CD4-positive, alpha-beta T cell treated with Interferon gamma for 1 hour (primary cell): ENCODE results near the gene ZXDC.

Experiments
- DNase-seq: peaks from one replicate; pipeline ENCODE4 v3.0.0-alpha.2; 2020

ZXDC gene

GRCh38 chr3:126413693-126414080, 62.0 kb downstream of the ZXDC start:
- DNase-seq = no peak

DNA sequence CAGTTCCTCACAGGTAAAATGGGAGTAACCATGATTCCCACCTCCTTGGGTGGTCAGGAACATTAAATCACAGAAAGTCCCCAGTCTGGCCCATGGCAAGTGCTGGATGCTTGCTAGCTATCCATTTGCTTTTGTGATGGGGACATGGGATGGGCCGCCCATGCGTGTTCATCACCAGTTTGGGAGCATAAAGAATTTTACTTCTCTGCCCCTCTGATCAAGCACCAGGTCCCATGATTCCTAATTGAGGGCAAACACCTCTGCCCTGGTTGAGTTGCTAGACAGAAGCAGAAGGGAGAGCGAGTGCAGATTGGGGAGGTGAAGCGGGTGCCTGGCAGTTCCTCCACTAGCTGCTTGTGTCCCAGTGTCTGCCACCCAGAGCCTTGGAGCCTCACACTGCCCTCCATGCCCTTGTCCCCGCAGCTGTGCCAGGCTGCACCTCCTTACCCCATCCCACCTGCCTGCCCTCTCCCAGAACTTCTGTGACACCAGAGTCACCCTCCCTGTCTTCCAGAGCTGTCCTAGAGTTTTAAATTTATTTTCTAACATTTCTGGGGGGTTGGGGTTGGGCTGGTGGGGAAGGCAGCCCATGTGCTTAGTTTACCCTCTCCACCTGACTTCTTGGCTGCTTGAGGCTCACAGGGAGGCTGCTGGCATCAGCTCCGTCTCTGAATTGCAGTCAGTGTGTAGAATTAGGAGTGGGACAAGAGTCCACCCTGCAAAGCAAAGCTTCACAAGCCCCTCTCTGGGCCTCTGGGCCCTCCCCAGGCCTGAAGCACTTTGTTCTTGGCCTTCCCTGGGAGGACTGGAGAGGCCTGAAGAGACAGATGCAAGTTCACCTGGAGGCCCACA, 62.6 kb downstream of the ZXDC start:
- no peak for DNase-seq

- DNase-seq = no peak
Measured at GRCh38 chr3:126408099-126408498, 67.6 kb downstream of the ZXDC start.

DNA sequence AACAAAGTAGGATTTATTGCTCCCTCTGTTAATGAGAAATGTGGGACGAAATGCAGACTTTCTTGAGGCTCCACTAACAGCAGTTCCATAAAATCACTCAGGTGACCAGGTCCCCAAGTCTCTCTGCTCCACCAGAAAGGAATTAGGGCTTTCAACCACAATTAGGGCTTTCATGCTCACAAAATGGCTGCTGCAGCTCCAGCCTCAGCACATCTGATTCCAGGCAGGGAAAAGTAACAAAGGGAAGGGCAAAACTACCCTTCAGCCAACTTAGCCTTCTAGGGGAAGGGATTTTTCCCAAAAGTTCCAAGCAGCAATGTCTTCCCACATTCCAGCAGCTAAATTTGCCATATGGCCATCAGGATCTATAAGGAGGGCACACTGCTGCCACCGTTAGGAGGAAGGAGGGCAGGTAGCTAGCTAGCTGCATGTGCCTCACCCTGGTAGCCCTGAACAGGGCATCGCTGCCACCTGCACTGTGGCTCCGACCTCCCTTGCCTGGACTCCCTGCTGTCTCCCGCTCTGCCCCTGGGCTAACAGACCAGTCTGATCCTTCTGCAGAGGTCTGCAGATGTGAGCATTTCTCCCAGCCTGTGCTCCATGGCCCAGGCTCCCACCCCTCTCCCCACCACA, 68.2 kb downstream of the ZXDC start:
- no peak for DNase-seq

- no peak for DNase-seq
Measured at GRCh38 chr3:126406389-126407296, 69.0 kb downstream of the ZXDC start.

GRCh38 chr3:126402666-126403302, 72.9 kb downstream of the ZXDC start:
- DNase-seq = no peak

DNA sequence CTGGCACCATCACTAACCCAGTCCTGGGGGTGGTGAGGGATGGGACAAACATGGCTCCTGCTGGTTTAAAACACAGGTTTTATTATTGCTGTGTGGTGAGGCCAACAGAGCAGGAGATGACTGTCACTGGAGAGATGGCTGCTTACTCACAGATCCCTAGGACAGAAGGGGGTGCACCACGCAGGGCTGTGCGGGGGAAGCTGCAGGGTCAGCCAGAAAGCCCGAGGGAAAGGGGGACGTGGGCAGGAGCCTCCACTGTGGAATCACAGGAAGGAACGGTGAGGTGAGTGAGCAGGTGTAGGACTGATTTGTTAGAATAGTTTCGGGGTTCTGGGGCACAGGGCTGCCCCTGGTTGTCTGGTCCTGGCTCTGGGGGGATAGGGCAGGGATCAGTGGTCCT, 73.5 kb downstream of the ZXDC start:
- DNase-seq = no peak

- DNase-seq = no peak
Measured at GRCh38 chr3:126401611-126402160, 74.0 kb downstream of the ZXDC start.

GRCh38 chr3:126399756-126400155, 75.9 kb downstream of the ZXDC start:
- no peak for DNase-seq

DNA sequence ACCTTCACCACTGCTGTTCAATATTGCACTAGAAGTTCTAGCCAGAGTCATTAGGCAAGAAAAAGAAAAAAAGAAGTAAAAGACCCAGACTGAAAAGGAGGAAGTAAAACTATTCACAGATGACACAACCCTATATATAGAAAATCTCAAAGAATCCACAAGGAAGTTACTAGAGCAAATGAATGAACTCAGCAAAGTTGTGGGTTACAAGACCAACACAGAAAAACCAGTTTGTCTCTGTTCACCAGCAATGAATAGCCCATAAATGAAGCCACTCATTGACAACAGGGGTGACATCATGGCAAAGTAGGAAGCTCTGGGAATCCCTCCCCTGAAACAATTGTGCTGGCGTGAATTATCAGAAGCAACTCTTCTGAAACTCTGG, 76.3 kb downstream of the ZXDC start:
- no peak for DNase-seq

DNA sequence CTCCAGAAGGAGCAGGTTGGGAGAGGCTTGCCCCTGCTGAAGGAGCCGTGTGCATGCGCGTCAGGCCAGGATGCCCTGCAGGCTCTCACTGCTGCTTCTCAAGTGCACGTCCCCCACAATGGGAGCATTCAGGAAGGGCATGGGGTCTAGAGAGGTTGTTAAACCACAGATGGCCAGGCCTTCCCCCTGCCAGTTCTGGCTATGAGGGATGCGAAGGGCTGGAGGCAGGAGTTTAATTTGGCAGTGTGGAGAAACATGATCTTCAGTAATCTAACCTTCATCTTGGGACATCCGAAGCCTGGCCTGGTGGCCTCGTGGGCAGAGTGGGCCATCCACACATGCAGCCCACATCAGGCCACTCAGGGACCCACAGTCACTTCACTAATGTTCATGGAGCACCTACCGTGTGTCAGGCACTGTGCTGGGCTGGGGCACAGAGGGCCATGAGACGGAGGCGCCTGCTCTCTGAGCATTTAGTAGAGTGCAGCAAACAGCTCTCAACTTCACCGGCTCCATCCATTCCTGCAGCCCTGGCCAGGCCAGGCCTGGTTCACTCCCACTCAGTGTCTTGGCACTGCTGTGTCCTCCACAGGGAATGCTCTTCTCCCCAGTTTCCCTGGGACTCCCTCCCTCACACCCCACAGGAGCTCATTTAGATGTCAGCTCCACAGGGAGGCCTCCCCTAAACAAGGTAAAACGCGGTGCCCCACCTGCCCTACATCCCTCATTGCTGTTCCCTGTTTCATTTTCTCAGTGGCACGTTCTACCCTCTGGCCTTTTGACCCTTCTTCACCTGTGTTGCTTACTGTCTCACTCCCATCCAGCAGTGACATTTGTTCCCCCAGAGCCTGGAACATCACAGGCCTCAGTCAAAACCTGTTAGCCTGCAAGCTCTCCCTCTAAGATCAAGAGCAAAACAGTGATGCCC, 77.0 kb downstream of the ZXDC start:
- no peak for DNase-seq

- no peak for DNase-seq
Measured at GRCh38 chr3:126397610-126398422, 77.9 kb downstream of the ZXDC start.

DNA sequence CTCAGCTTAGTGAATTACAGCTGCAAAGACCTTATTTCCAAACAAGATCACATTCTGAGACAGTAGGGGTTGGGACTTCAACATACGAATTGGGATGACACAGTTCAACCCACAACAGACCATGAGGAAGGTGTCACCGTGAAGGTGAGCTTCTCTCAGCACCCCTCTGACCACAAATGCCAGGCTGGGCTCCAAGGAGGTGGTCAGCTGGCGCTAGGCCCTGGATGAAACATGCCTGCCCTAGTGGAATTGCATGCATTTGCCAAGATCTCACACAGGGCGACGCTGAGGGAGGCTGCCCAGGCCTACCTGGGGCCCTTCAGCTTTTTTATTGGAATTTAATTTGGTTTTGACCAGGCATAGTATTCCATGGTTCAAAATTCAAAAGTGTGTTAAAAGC, 79.2 kb downstream of the ZXDC start:
- no peak for DNase-seq

DNA sequence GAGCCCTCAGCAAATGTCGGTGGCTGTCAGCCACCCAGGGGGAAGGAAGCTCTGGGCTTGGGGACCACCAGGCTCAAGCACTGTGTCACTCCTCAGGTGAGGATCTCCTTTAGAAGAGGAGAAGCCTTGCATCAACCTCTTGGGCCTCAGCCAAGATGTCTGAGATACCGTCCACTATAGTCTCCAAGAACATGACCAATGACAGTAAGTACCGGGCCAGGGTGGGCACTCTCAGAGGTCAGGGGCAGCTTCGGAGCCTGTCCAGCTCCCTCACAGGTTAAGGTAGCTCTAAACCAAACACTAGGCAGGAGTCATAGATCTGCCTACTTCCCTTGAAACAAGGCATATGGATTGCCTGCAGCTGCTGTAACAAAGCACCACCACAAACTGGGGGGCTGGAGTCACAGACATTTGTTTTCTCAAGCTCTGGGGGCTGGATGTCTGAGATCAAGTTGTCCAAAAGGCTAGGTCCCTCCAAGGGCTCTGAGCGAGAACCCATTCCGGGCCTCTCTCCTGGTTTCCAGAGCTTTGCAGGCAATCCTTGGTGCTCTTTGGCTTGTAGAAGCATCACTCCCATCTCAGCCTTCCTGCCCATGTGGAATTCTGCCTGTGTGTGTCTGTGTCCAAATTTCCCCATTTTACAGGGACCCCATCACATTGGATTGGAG, 79.7 kb downstream of the ZXDC start:
- no peak for DNase-seq

DNA sequence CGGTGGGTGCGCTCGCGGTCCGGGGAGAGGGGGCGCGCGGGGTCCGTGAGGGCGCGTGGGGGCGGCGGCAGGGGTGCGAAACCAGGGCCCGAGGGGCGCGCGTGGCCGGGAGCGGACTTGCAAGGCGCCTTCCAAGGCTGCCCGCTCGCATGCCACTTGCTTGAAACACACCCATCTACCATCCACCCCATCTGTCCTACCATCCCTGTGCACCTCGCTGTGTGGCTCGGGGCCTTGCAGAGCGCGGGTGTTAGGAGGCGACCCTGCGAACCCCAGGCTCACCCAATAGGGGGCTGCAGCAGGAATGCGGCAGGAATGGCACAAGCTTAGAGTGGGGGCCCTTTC, 80.7 kb downstream of the ZXDC start:
- no peak for DNase-seq

GRCh38 chr3:126394179-126394976, 81.3 kb downstream of the ZXDC start, which contains the start of gene CFAP100:
Gene CFAP100 (plus strand): TSS chr3:126394909. CDS start chr3:126396001, 1,092 bp downstream.
- no peak for DNase-seq

- no peak for DNase-seq
Measured at GRCh38 chr3:126393563-126393962, 82.1 kb downstream of the ZXDC start.

DNA sequence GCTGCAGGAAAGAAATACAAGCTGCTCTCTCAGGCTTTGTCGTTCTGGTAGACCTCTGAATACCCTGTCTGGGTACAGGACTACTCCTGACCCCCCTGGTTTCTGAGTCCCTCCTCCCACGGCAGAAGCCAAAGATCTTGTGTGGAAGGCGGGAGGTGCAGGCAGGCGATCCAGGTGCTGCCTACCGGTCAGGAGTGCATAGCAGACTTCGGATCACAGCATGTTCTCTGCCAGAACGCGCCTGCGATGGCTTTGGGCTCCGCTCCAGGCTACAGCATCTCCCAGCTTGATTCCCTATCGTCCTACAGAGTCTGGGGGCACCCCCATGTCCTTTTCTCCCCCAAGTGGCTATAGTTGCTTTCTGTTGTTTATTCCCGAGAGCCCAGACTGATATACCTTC, 83.4 kb downstream of the ZXDC start:
- no peak for DNase-seq

GRCh38 chr3:126391631-126392030, 84.1 kb downstream of the ZXDC start:
- no peak for DNase-seq
